ENCODE measurements around the gene GAPDHS. TPM values are rescaled to one million over a fixed set of nuclear protein-coding genes. Genes with fewer than 3 reads are reported as not detected.

The GAPDHS gene
- total RNA-seq, 1 experiment from 2014 or later = not detected

- no peaks in the 10 kb centered on the region for H3K4me1 ChIP-seq (ENCODE audit: insufficient read depth, low read length)
- peaks cover 3% of the 10 kb centered on the region; the same call in 1 of the 2 replicates for H3K27me3 ChIP-seq (ENCODE audit: insufficient read depth, low read length)
- H3K18ac ChIP-seq (ENCODE audit: insufficient read length, low read depth, low read length) = no peak within 1 kb of the TSS
- H3T11ph ChIP-seq (ENCODE audit: low read length) = no peak within 1 kb of the TSS
- no peak within 1 kb of the TSS for H3K4me2 ChIP-seq (ENCODE audit: insufficient read depth, insufficient read length, low read length)
- H4K8ac ChIP-seq (replicated peaks; ENCODE audit: insufficient read length, low read depth, low read length) = no peak within 1 kb of the TSS
- H3K4me1 Mint-ChIP-seq = peaks cover 2 to 9% of the 10 kb centered on the region in 2 experiments; a peak in 3 of 4 replicates
- no peak within 1 kb of the TSS for H3K14ac ChIP-seq (ENCODE audit: insufficient read depth, low read length)
- H2BK5ac ChIP-seq (ENCODE audit: insufficient read length, low read length) = no peak within 1 kb of the TSS
- H2AK5ac ChIP-seq (ENCODE audit: insufficient read length, low read length) = no peak within 1 kb of the TSS
- no peak within 1 kb of the TSS for H2BK20ac ChIP-seq (ENCODE audit: low read depth, low read length, poor library complexity, severe bottlenecking)
- no peak within 1 kb of the TSS for H3K56ac ChIP-seq (ENCODE audit: insufficient read length, low read depth, low read length)
- H2AFZ ChIP-seq (ENCODE audit: low read length) = no peak within 1 kb of the TSS
- no peak for TF ChIP-seq CTCF (conservative IDR thresholded peaks at IDR 0.05)
- WGBS (ENCODE audit: extremely low coverage, insufficient read length, low lambda C conversion rate) = no CpG with 5 or more reads among the region's 15 CpGs
- H3K23ac ChIP-seq (ENCODE audit: insufficient read length, low read depth, low read length) = no peak within 1 kb of the TSS
- no peaks in the 10 kb centered on the region; a peak in 1 of 7 replicates for H3K36me3 Mint-ChIP-seq (ENCODE audit: insufficient read depth in 1 of 3, low read depth in 3 of 3)
- no peak within 1 kb of the TSS for H3K4ac ChIP-seq (ENCODE audit: low read depth, low read length)
- H3K9ac ChIP-seq (ENCODE audit: extremely low read depth, insufficient read length, low read length) = no peak within 1 kb of the TSS
- H3K27ac ChIP-seq (ENCODE audit: insufficient read length, low read depth, low read length) = no peak within 1 kb of the TSS
- H3K79me2 ChIP-seq (ENCODE audit: insufficient read depth, low read length) = no peaks in the 10 kb centered on the region; the same call in 1 of the 2 replicates
- H3K9me3 Mint-ChIP-seq = peaks cover 0 to 2% of the 10 kb centered on the region in 2 experiments; a peak in 1 of 5 replicates
- H3K23me2 ChIP-seq (ENCODE audit: insufficient read length, low read depth, low read length, poor library complexity, severe bottlenecking) = peaks cover 3% of the 10 kb centered on the region
- no peaks in the 10 kb centered on the region for H4K20me1 ChIP-seq (ENCODE audit: control insufficient read depth, insufficient read depth, insufficient read length)
- H3K4me3 Mint-ChIP-seq = no peak within 1 kb of the TSS; a peak in 1 of 5 replicates
- DNase-seq = no peak
- H2BK12ac ChIP-seq (ENCODE audit: insufficient read length, low read depth, low read length) = no peak within 1 kb of the TSS
- H4K5ac ChIP-seq (ENCODE audit: insufficient read length, low read depth, low read length) = no peak within 1 kb of the TSS
- H3K27me3 Mint-ChIP-seq (ENCODE audit: low read depth) = peaks cover 50% of the 10 kb centered on the region
- no peak within 1 kb of the TSS for H2BK15ac ChIP-seq (ENCODE audit: low read depth, low read length)
- H3K79me1 ChIP-seq (ENCODE audit: insufficient read depth, low read depth, low read length, poor library complexity, severe bottlenecking) = no peaks in the 10 kb centered on the region
- H3K27ac Mint-ChIP-seq = peak within 1 kb of the TSS in 1 of 3 experiments; percentile 55; a peak in 3 of 7 replicates
- H3K9me3 ChIP-seq (ENCODE audit: control insufficient read depth, low read depth, low read length) = no peaks in the 10 kb centered on the region
- H4K91ac ChIP-seq (ENCODE audit: insufficient read length, low read depth, low read length) = no peak within 1 kb of the TSS
- no peak within 1 kb of the TSS for H2BK120ac ChIP-seq (ENCODE audit: low read depth, low read length, poor library complexity, severe bottlenecking)
Observed at GRCh38 chr19:35563207-35563829, 30.1 kb downstream of the GAPDHS start, which contains the start of gene ATP4A. Gene ATP4A, minus strand, starts transcription at chr19:35563658. Its CDS starts 29 bp downstream, at chr19:35563629.

Data from H9 (cell line).